H9 (cell line): Measurements from ENCODE around the gene KIF1A. TPM values are rescaled to one million over a fixed set of nuclear protein-coding genes. Genes with fewer than 3 reads are reported as not detected.

Experiments
- DNase-seq: peaks from one replicate; pipeline ENCODE4 v3.0.0-alpha.2; 2017
- H2AFZ ChIP-seq: one replicate; pipeline ENCODE4 v1.6.1; 2013; ENCODE audit warnings: mild to moderate bottlenecking, low read length, control low read depth, moderate library complexity
- H2AK5ac ChIP-seq: 2 replicates; pipeline ENCODE4 v1.6.1; 2013; ENCODE audit warnings: low read length, control low read depth, mixed read lengths; ENCODE audit not compliant: insufficient read length
- H2BK120ac ChIP-seq: one replicate; pipeline ENCODE4 v1.6.1; 2013; ENCODE audit warnings: low read depth, mild to moderate bottlenecking, low read length, control low read depth, inconsistent platforms; ENCODE audit not compliant: poor library complexity, severe bottlenecking
- H2BK12ac ChIP-seq: 2 replicates; pipeline ENCODE4 v1.6.1; 2013; ENCODE audit warnings: low read length, control low read depth, mixed read lengths, low read depth; ENCODE audit not compliant: insufficient read length
- H2BK15ac ChIP-seq: 2 replicates; pipeline ENCODE4 v1.6.1; 2013; ENCODE audit warnings: low read depth, low read length, control low read depth
- H2BK20ac ChIP-seq: one replicate; pipeline ENCODE4 v1.6.1; 2013; ENCODE audit warnings: low read depth, mild to moderate bottlenecking, low read length, control low read depth, inconsistent platforms; ENCODE audit not compliant: poor library complexity, severe bottlenecking
- H2BK5ac ChIP-seq: 2 replicates; pipeline ENCODE4 v1.6.1; 2013; ENCODE audit warnings: low read length, control low read depth, mixed read lengths; ENCODE audit not compliant: insufficient read length
- H3K14ac ChIP-seq: 2 replicates; pipeline ENCODE4 v1.6.1; 2013; ENCODE audit warnings: low read length, control low read depth; ENCODE audit not compliant: insufficient read depth
- H3K18ac ChIP-seq: 2 replicates; pipeline ENCODE4 v1.6.1; 2013; ENCODE audit warnings: low read depth, mild to moderate bottlenecking, mixed read lengths, low read length, control low read depth; ENCODE audit not compliant: insufficient read length
- H3K23ac ChIP-seq: 2 replicates; pipeline ENCODE4 v1.6.1; 2013; ENCODE audit warnings: low read length, control low read depth, mixed read lengths, low read depth; ENCODE audit not compliant: insufficient read length
- H3K23me2 ChIP-seq: 2 replicates; pipeline ENCODE4 v1.6.1; 2013; ENCODE audit warnings: low read depth, mild to moderate bottlenecking, mixed read lengths, low read length, control low read depth; ENCODE audit not compliant: insufficient read length, poor library complexity, severe bottlenecking
- H3K27ac ChIP-seq: 2 replicates; pipeline ENCODE4 v1.5.1; 2013; ENCODE audit warnings: low read length, control low read depth, mixed read lengths, low read depth; ENCODE audit not compliant: insufficient read length
- H3K27me3 ChIP-seq: 2 replicates; pipeline ENCODE4 v1.6.1; 2013; ENCODE audit warnings: low read length, control low read depth, inconsistent platforms; ENCODE audit not compliant: insufficient read depth
- H3K4ac ChIP-seq: 2 replicates; pipeline ENCODE4 v1.6.1; 2013; ENCODE audit warnings: low read depth, mild to moderate bottlenecking, control low read depth, inconsistent platforms, low read length, moderate library complexity
- H3K4me1 ChIP-seq: 2 replicates; pipeline ENCODE4 v1.6.1; 2013; ENCODE audit warnings: low read length, control low read depth, inconsistent platforms; ENCODE audit not compliant: insufficient read depth
- H3K4me2 ChIP-seq: 2 replicates; pipeline ENCODE4 v1.6.1; 2013; ENCODE audit warnings: low read length, control low read depth, mixed read lengths; ENCODE audit not compliant: insufficient read length, insufficient read depth
- H3K56ac ChIP-seq: 2 replicates; pipeline ENCODE4 v1.6.1; 2013; ENCODE audit warnings: low read depth, mild to moderate bottlenecking, mixed read lengths, low read length, control low read depth; ENCODE audit not compliant: insufficient read length
- H3K79me1 ChIP-seq: 2 replicates; pipeline ENCODE4 v1.6.1; 2013; ENCODE audit warnings: low read depth, mild to moderate bottlenecking, moderate library complexity, low read length, control low read depth, inconsistent platforms; ENCODE audit not compliant: insufficient read depth, poor library complexity, severe bottlenecking
- H3K79me2 ChIP-seq: 2 replicates; pipeline ENCODE4 v1.6.1; 2013; ENCODE audit warnings: low read length, control low read depth, inconsistent platforms; ENCODE audit not compliant: insufficient read depth
- H3K9ac ChIP-seq: 2 replicates; pipeline ENCODE4 v1.6.1; 2013; ENCODE audit warnings: low read length, control low read depth, mixed read lengths; ENCODE audit not compliant: insufficient read length; ENCODE audit errors: extremely low read depth
- H3K9me3 ChIP-seq: one replicate; pipeline ENCODE4 v1.6.1; 2013; ENCODE audit warnings: low read depth, low read length, inconsistent platforms; ENCODE audit not compliant: control insufficient read depth
- H3T11ph ChIP-seq: one replicate; pipeline ENCODE4 v1.6.1; 2013; ENCODE audit warnings: mild to moderate bottlenecking, low read length, control low read depth, inconsistent platforms
- H4K20me1 ChIP-seq: one replicate; pipeline ENCODE4 v1.6.1; 2013; ENCODE audit not compliant: control insufficient read depth, insufficient read length, insufficient read depth
- H4K5ac ChIP-seq: 2 replicates; pipeline ENCODE4 v1.6.1; 2013; ENCODE audit warnings: low read depth, mild to moderate bottlenecking, mixed read lengths, low read length, control low read depth; ENCODE audit not compliant: insufficient read length
- H4K8ac ChIP-seq: replicated peaks from 2 replicates; pipeline ENCODE4 v1.6.1; 2013; ENCODE audit warnings: low read length, control low read depth, mixed read lengths, low read depth; ENCODE audit not compliant: insufficient read length
- H4K91ac ChIP-seq: 2 replicates; pipeline ENCODE4 v1.6.1; 2013; ENCODE audit warnings: low read depth, mild to moderate bottlenecking, moderate library complexity, mixed read lengths, low read length, control low read depth; ENCODE audit not compliant: insufficient read length
- H3K27ac Mint-ChIP-seq, 3 experiments: 2 replicates in 2 of 3; 3 replicates in 1 of 3; pipeline ENCODE4 v1.8.0; 2020 to 2021; ENCODE audit warnings: mixed read lengths in 3 of 3, mild to moderate bottlenecking in 1 of 3, moderate library complexity in 1 of 3
- H3K27me3 Mint-ChIP-seq: 2 replicates; pipeline ENCODE4 v1.8.0; 2021; ENCODE audit warnings: low read depth, mild to moderate bottlenecking, moderate library complexity, mixed read lengths
- H3K36me3 Mint-ChIP-seq, 3 experiments: 2 replicates in 2 of 3; 3 replicates in 1 of 3; pipeline ENCODE4 v1.8.0; 2020 to 2021; ENCODE audit warnings: low read depth in 3 of 3, mixed read lengths in 3 of 3; ENCODE audit not compliant: insufficient read depth in 1 of 3
- H3K4me1 Mint-ChIP-seq, 2 experiments: 2 replicates each; pipeline ENCODE4 v1.8.0; 2020; ENCODE audit warnings: mixed read lengths in 2 of 2
- H3K4me3 Mint-ChIP-seq, 2 experiments: 2 replicates in 1 of 2; 3 replicates in 1 of 2; pipeline ENCODE4 v1.8.0; 2020 to 2021; ENCODE audit warnings: mild to moderate bottlenecking in 2 of 2, mixed read lengths in 2 of 2, moderate library complexity in 1 of 2
- H3K9me3 Mint-ChIP-seq, 2 experiments: 2 replicates in 1 of 2; 3 replicates in 1 of 2; pipeline ENCODE4 v1.8.0; 2020; ENCODE audit warnings: mild to moderate bottlenecking in 2 of 2, mixed read lengths in 2 of 2, moderate library complexity in 1 of 2
- CTCF ChIP-seq: fragments of 200-600 bp; sonication (generic); conservative IDR thresholded peaks from 3 replicates; pipeline ENCODE4 v1.8.0; 2021; ENCODE audit warnings: antibody characterized with exemption, mild to moderate bottlenecking
- WGBS: extraction: QIAGEN DNeasy Blood & Tissue Kit; methylation state at CpG from one replicate; pipeline ENCODE4 v1.1.7; 2013; ENCODE audit warnings: missing lambda C conversion rate, low lambda C conversion rate, mixed read lengths; ENCODE audit not compliant: insufficient read length; ENCODE audit errors: extremely low coverage; 5-methylcytosine and 5-hydroxymethylcytosine counted together
- total RNA-seq: library from RNA; stranded (reverse); gene quantifications from 2 replicates; pipeline ENCODE4 v1.2.1, GENCODE V29; 2021

KIF1A gene
- total RNA-seq, 1 experiment from 2014 or later, result 204 TPM

GRCh38 chr2:240821429-240821778 is 1.4 kb upstream of the KIF1A start:
- no peak overlapping the region for H4K91ac ChIP-seq
- no peak overlapping the region for H3K14ac ChIP-seq
- H2BK15ac ChIP-seq, result no peak overlapping the region
- no peaks in the 10 kb centered on the region; the same call in 1 of the 2 replicates for H3K4me1 ChIP-seq
- Mint-ChIP-seq H3K27ac (peak overlapping the region in 2 of 3 experiments; percentile 77 to 84; a peak in 2 of 7 replicates), H3K4me3 (peak overlapping the region; percentile 71 to 88), H3K36me3 (peaks cover 6 to 17% (median 7%) of the 10 kb centered on the region in 3 experiments; a peak in 6 of 7 replicates), H3K27me3 (peaks cover 53% of the 10 kb centered on the region), H3K4me1 (peaks cover 13 to 28% of the 10 kb centered on the region in 2 experiments), H3K9me3 (peaks cover 4 to 6% of the 10 kb centered on the region in 2 experiments; a peak in 2 of 5 replicates)
- DNase-seq, result no peak
- no peak overlapping the region for H2AFZ ChIP-seq
- H3K27ac ChIP-seq, result no peak overlapping the region
- peaks cover 15% of the 10 kb centered on the region for H3K23me2 ChIP-seq
- no peak overlapping the region for H3T11ph ChIP-seq
- TF ChIP-seq CTCF, result no peak
- H2BK12ac ChIP-seq, result no peak overlapping the region
- no peak overlapping the region for H3K9ac ChIP-seq
- WGBS, result no CpG with 5 or more reads among the region's 7 CpGs
- no peak overlapping the region for H4K8ac ChIP-seq
- no peaks in the 10 kb centered on the region for H3K9me3 ChIP-seq
- peak overlapping the region; percentile 13 for H3K4me2 ChIP-seq
- H3K23ac ChIP-seq, result no peak overlapping the region
- no peaks in the 10 kb centered on the region for H4K20me1 ChIP-seq
- H3K79me2 ChIP-seq, result peaks cover 24% of the 10 kb centered on the region; the same call in 1 of the 2 replicates
- no peaks in the 10 kb centered on the region for H3K27me3 ChIP-seq
- H4K5ac ChIP-seq, result no peak overlapping the region
- no peak overlapping the region for H3K56ac ChIP-seq
- H2BK5ac ChIP-seq, result no peak overlapping the region
- H3K79me1 ChIP-seq, result peaks cover 5% of the 10 kb centered on the region
- no peak overlapping the region for H3K18ac ChIP-seq
- no peak overlapping the region for H2BK20ac ChIP-seq
- no peak overlapping the region for H3K4ac ChIP-seq
- H2BK120ac ChIP-seq, result no peak overlapping the region
- no peak overlapping the region for H2AK5ac ChIP-seq
